Trophoblast cell (in vitro differentiated cells and primary cell): ENCODE results near the gene CTPS2.

Source experiments
- DNase-seq, 2 donors: peaks; one replicate each; pipeline ENCODE4 v3.0.0-alpha.2; 2016
- H2AFZ ChIP-seq: 2 replicates; pipeline ENCODE4 v1.6.1; 2013; ENCODE audit warnings: low read length, moderate library complexity, mild to moderate bottlenecking; ENCODE audit not compliant: insufficient read depth, poor library complexity
- H2AK5ac ChIP-seq: 2 replicates; pipeline ENCODE4 v1.6.1; 2013; ENCODE audit warnings: mild to moderate bottlenecking, low read length
- H2BK120ac ChIP-seq: 2 replicates; pipeline ENCODE4 v1.6.1; 2013; ENCODE audit warnings: low read length, mild to moderate bottlenecking, moderate library complexity; ENCODE audit not compliant: insufficient read depth, poor library complexity
- H2BK12ac ChIP-seq: 2 replicates; pipeline ENCODE4 v1.6.1; 2013; ENCODE audit warnings: mild to moderate bottlenecking, low read length, moderate library complexity
- H2BK5ac ChIP-seq: 2 replicates; pipeline ENCODE4 v1.6.1; 2013; ENCODE audit warnings: low read length, low read depth, moderate library complexity, mild to moderate bottlenecking; ENCODE audit not compliant: poor library complexity
- H3K14ac ChIP-seq: 2 replicates; pipeline ENCODE4 v1.6.1; 2013; ENCODE audit warnings: mild to moderate bottlenecking, low read length
- H3K18ac ChIP-seq: 2 replicates; pipeline ENCODE4 v1.6.1; 2013; ENCODE audit warnings: mild to moderate bottlenecking, low read length
- H3K23ac ChIP-seq: 2 replicates; pipeline ENCODE4 v1.6.1; 2013; ENCODE audit warnings: low read length
- H3K27ac ChIP-seq: 2 replicates; pipeline ENCODE4 v1.5.1; 2013; ENCODE audit warnings: low read depth, mild to moderate bottlenecking, inconsistent platforms, low read length, moderate library complexity
- H3K27me3 ChIP-seq: 2 replicates; pipeline ENCODE4 v1.6.1; 2013; ENCODE audit warnings: inconsistent platforms, mild to moderate bottlenecking, low read length, moderate library complexity; ENCODE audit not compliant: insufficient read depth
- H3K36me3 ChIP-seq, 2 experiments: 1 replicate in 1 of 2; 2 replicates in 1 of 2; pipeline ENCODE4 v1.6.1; 2013; ENCODE audit warnings: low read length in 2 of 2, mild to moderate bottlenecking in 2 of 2, moderate library complexity in 1 of 2; ENCODE audit not compliant: insufficient read depth in 2 of 2, control insufficient read depth in 1 of 2
- H3K4ac ChIP-seq: 2 replicates; pipeline ENCODE4 v1.6.1; 2013; ENCODE audit warnings: low read depth, mild to moderate bottlenecking, low read length, moderate library complexity
- H3K4me1 ChIP-seq, 2 experiments: 1 replicate in 1 of 2; 2 replicates in 1 of 2; pipeline ENCODE4 v1.6.1; 2013; ENCODE audit warnings: low read length in 2 of 2, mild to moderate bottlenecking in 2 of 2, moderate library complexity in 1 of 2; ENCODE audit not compliant: insufficient read depth in 2 of 2, control insufficient read depth in 1 of 2
- H3K4me2 ChIP-seq: 2 replicates; pipeline ENCODE4 v1.6.1; 2013; ENCODE audit warnings: inconsistent platforms, mild to moderate bottlenecking, low read length, moderate library complexity
- H3K4me3 ChIP-seq: 2 replicates; pipeline ENCODE4 v1.5.1; 2013; ENCODE audit warnings: mild to moderate bottlenecking, low read depth, low read length, inconsistent platforms
- H3K79me1 ChIP-seq: one replicate; pipeline ENCODE4 v1.6.1; 2013; ENCODE audit warnings: low read length
- H3K79me2 ChIP-seq: 2 replicates; pipeline ENCODE4 v1.6.1; 2013; ENCODE audit warnings: low read length, mild to moderate bottlenecking; ENCODE audit not compliant: control insufficient read depth, insufficient read depth, poor library complexity
- H3K9ac ChIP-seq: 2 replicates; pipeline ENCODE4 v1.6.1; 2013; ENCODE audit warnings: mild to moderate bottlenecking, low read length
- H3K9me3 ChIP-seq: 2 replicates; pipeline ENCODE4 v1.6.1; 2013; ENCODE audit warnings: low read depth, mild to moderate bottlenecking, control low read depth, inconsistent platforms, low read length; ENCODE audit not compliant: insufficient read depth
- H4K12ac ChIP-seq: 2 replicates; pipeline ENCODE4 v1.6.1; 2013; ENCODE audit warnings: low read depth, mild to moderate bottlenecking, low read length, moderate library complexity
- H4K8ac ChIP-seq: 2 replicates; pipeline ENCODE4 v1.6.1; 2013; ENCODE audit warnings: low read depth, mild to moderate bottlenecking, low read length, moderate library complexity
- H4K91ac ChIP-seq: one replicate; pipeline ENCODE4 v1.6.1; 2013; ENCODE audit warnings: low read depth, mild to moderate bottlenecking, low read length, moderate library complexity
- WGBS: extraction: QIAGEN DNeasy Blood & Tissue Kit; methylation state at CpG from one replicate; pipeline ENCODE4 v1.1.7; 2013; ENCODE audit warnings: missing lambda C conversion rate; ENCODE audit not compliant: insufficient read length, insufficient coverage; ENCODE audit errors: extremely low coverage; 5-methylcytosine and 5-hydroxymethylcytosine counted together

The CTPS2 gene

DNA sequence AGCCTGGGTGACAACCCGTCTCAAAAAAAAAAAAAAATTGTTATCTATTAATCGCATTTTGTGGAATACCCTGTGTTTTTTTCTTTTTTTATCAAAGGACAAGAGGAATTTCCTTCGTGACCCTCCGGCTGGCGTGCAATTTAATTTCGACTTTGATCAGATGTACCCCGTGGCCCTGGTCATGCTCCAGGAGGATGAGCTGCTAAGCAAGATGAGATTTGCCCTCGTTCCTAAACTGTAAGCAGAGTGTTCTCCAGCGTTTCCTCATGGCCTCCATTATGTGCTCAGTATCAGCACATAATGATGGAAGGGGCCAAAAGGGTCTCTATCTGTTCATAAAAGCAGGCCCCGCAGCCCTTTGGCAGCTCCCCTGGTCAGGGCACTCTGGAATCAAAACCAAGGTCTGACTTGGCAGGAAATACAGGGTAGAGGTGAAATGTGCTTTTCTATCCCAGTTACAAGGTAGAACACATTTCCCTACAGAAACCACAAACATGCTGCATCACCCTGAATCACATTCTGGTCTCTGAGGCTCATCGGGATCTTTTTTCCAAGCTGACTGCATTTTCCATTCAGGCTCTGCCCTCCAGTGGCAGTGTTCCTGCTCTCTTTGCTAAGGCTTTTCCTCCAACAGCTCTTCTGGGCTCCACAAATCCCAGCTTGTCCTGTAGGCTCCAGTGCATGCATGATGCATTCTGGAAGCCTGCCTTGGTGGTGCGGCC, 31.3 kb upstream of the CTPS2 start:
- H3K27ac ChIP-seq, result no peak overlapping the region
- no peak overlapping the region for H2AFZ ChIP-seq
- no peak overlapping the region for H3K18ac ChIP-seq
- H4K8ac ChIP-seq, result no peak overlapping the region
- no peaks in the 10 kb centered on the region for H3K27me3 ChIP-seq
- H2BK120ac ChIP-seq, result no peak overlapping the region
- no peak overlapping the region for H3K9ac ChIP-seq
- no peaks in the 10 kb centered on the region for H3K4me1 ChIP-seq
- no peak overlapping the region for H3K14ac ChIP-seq
- no peak overlapping the region for H3K4me3 ChIP-seq
- H3K4me2 ChIP-seq, result no peak overlapping the region
- H3K9me3 ChIP-seq, result no peaks in the 10 kb centered on the region
- no peak overlapping the region for H2BK5ac ChIP-seq
- H3K4ac ChIP-seq, result no peak overlapping the region
- H4K91ac ChIP-seq, result no peak overlapping the region
- no peak overlapping the region for H3K23ac ChIP-seq
- no CpG with 5 or more reads among the region's 12 CpGs for WGBS
- DNase-seq, result no peak
- no peak overlapping the region for H2BK12ac ChIP-seq
- H3K36me3 ChIP-seq, result peaks cover 28 to 41% of the 10 kb centered on the region in 2 experiments
- no peak overlapping the region for H2AK5ac ChIP-seq
- H3K79me2 ChIP-seq, result no peaks in the 10 kb centered on the region
- no peaks in the 10 kb centered on the region for H3K79me1 ChIP-seq
- no peak overlapping the region for H4K12ac ChIP-seq

DNA sequence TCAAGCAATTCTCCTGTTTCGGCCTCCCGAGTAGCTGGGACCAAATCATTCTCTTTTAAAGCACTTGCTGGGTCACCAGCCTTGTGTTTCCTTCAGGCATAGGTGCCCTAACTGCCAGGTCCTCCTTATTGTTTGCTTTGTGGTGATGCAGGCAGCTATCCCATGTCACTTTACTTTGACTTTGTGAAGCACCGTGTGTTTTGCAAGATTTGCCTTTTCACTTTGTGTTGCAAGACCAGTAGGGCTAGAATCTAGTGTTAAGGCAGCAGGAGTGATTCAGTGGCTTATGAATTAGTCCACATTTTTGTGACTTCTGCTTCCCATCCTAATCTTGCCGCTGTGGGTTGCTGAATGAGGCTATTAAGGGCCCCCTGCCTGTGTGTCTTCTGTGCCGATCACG, 27.1 kb upstream of the CTPS2 start:
- no CpG with 5 or more reads among the region's 6 CpGs for WGBS

DNA sequence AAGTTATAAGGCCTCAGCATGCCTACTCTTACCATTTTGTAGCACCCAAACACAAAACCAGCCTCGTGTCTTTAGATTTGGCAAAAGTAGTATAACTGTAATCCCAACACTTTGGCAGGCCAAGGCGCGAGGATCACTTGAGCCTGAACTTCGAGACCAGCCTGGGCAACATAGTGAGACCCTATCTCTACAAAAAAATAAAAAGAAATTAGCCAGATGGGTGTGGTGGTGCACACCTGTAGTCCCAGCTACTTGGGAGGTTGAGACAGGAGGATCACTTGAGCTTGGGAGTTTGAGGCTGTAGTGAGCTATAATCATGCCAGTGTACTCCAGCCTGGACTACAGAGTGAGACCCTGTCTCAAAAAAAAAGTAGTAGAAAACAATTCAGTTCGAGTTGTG, 24.6 kb upstream of the CTPS2 start:
- no peak overlapping the region for H2BK5ac ChIP-seq
- H4K8ac ChIP-seq, result no peak overlapping the region
- no peaks in the 10 kb centered on the region for H3K27me3 ChIP-seq
- H3K23ac ChIP-seq, result no peak overlapping the region
- H3K14ac ChIP-seq, result no peak overlapping the region
- no peaks in the 10 kb centered on the region for H3K79me2 ChIP-seq
- H3K4me3 ChIP-seq, result no peak overlapping the region
- H2AFZ ChIP-seq, result no peak overlapping the region
- peaks cover 0 to 5% of the 10 kb centered on the region in 2 experiments for H3K4me1 ChIP-seq
- no peak overlapping the region for H2BK12ac ChIP-seq
- H2AK5ac ChIP-seq, result no peak overlapping the region
- DNase-seq, result no peak
- no peak overlapping the region for H4K12ac ChIP-seq
- no peak overlapping the region for H2BK120ac ChIP-seq
- WGBS, result no CpG with 5 or more reads among the region's 5 CpGs
- no peak overlapping the region for H3K9ac ChIP-seq
- no peaks in the 10 kb centered on the region for H3K9me3 ChIP-seq
- no peak overlapping the region for H4K91ac ChIP-seq
- H3K4ac ChIP-seq, result no peak overlapping the region
- peaks cover 24 to 32% of the 10 kb centered on the region in 2 experiments for H3K36me3 ChIP-seq
- H3K79me1 ChIP-seq, result peaks cover 2% of the 10 kb centered on the region
- no peak overlapping the region for H3K4me2 ChIP-seq
- no peak overlapping the region for H3K27ac ChIP-seq
- H3K18ac ChIP-seq, result no peak overlapping the region

More for the DNA sequence above, 27.1 kb upstream of the CTPS2 start:
- no peak overlapping the region for H2AK5ac ChIP-seq
- H4K91ac ChIP-seq, result no peak overlapping the region
- H3K27ac ChIP-seq, result no peak overlapping the region
- no peak overlapping the region for H3K14ac ChIP-seq
- no peak overlapping the region for H3K18ac ChIP-seq
- H2BK5ac ChIP-seq, result no peak overlapping the region
- no peak overlapping the region for H4K8ac ChIP-seq
- H3K79me2 ChIP-seq, result no peaks in the 10 kb centered on the region
- no peak overlapping the region for H2BK12ac ChIP-seq
- no peak overlapping the region for H3K23ac ChIP-seq
- no peaks in the 10 kb centered on the region for H3K79me1 ChIP-seq
- H3K9ac ChIP-seq, result no peak overlapping the region
- no peak overlapping the region for H4K12ac ChIP-seq
- no peak overlapping the region for H2AFZ ChIP-seq
- no peak overlapping the region for H3K4me3 ChIP-seq
- no peak overlapping the region for H3K4ac ChIP-seq
- DNase-seq, result peak; percentile 26 to 67
- no peaks in the 10 kb centered on the region for H3K9me3 ChIP-seq
- H3K4me1 ChIP-seq, result no peaks in the 10 kb centered on the region
- no peak overlapping the region for H3K4me2 ChIP-seq
- H3K36me3 ChIP-seq, result peaks cover 40 to 49% of the 10 kb centered on the region in 2 experiments
- H2BK120ac ChIP-seq, result no peak overlapping the region
- H3K27me3 ChIP-seq, result no peaks in the 10 kb centered on the region

DNA sequence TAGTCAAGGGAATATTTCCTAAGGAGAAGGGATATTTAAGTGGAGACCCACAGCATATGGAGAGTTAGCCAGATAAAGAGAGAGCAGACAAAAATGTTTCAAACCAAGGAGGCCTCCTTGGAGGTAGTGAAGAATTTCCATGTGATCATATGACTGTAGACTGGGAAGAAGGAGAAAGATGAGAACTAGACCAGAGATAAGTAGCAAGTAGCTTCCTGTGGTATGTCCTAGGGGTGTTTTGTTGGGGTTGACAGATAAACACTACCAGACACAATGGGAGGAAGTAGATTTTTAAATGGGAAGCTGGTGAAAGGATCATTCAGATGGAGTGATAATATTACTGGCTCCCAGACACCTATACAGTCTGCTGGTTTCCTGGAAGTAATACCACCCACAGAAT, 20.5 kb upstream of the CTPS2 start:
- Histone ChIP-seq H4K12ac (no peak overlapping the region), H3K9me3 (no peaks in the 10 kb centered on the region), H2AFZ (no peak overlapping the region), H3K18ac (no peak overlapping the region), H2AK5ac (no peak overlapping the region), H3K14ac (no peak overlapping the region), H3K4me2 (no peak overlapping the region), H3K4me1 (peaks cover 0 to 5% of the 10 kb centered on the region in 2 experiments), H3K4ac (no peak overlapping the region), H3K27ac (peak overlapping the region; percentile 49), H3K36me3 (peaks cover 18% of the 10 kb centered on the region in 2 experiments), H3K79me2 (no peaks in the 10 kb centered on the region), H2BK5ac (no peak overlapping the region), H4K8ac (no peak overlapping the region), H3K4me3 (no peak overlapping the region), H3K23ac (no peak overlapping the region), H3K27me3 (no peaks in the 10 kb centered on the region), H3K9ac (no peak overlapping the region), H4K91ac (no peak overlapping the region), H2BK12ac (no peak overlapping the region), H2BK120ac (no peak overlapping the region), H3K79me1 (peaks cover 2% of the 10 kb centered on the region)
- no peak for DNase-seq
